HG03520 (cell line): ENCODE results near the gene UTY.

Experiments
- ATAC-seq: cut with Tn5 transposase; IDR thresholded peaks from one replicate; pipeline ENCODE4 v1.9.1; 2021; ENCODE audit warnings: mild to moderate bottlenecking, moderate library complexity; ENCODE audit not compliant: unreplicated experiment

The UTY gene

GRCh38 chrY:13416869-13417661 is 62.8 kb downstream of the UTY start:
- no peak for ATAC-seq

GRCh38 chrY:13415556-13415955 is 64.3 kb downstream of the UTY start:
- no peak for ATAC-seq

GRCh38 chrY:13398876-13399275 is 81.0 kb downstream of the UTY start:
- ATAC-seq: no peak

GRCh38 chrY:13381110-13381683 is 98.6 kb downstream of the UTY start:
- ATAC-seq: no peak

- no peak for ATAC-seq
Measured at GRCh38 chrY:13370868-13371800, 108.7 kb downstream of the UTY start.

GRCh38 chrY:13370245-13370644 is 109.6 kb downstream of the UTY start:
- ATAC-seq: no peak

- no peak for ATAC-seq
Measured at GRCh38 chrY:13368513-13368845, 111.4 kb downstream of the UTY start.

- ATAC-seq: no peak
Measured at GRCh38 chrY:13363641-13364040, 116.2 kb downstream of the UTY start.

GRCh38 chrY:13362662-13363061 is 117.2 kb downstream of the UTY start:
- no peak for ATAC-seq

GRCh38 chrY:13361656-13362636 is 117.9 kb downstream of the UTY start:
- no peak for ATAC-seq

GRCh38 chrY:13351443-13351842 is 128.4 kb downstream of the UTY start:
- no peak for ATAC-seq

- no peak for ATAC-seq
Measured at GRCh38 chrY:13347106-13347505, 132.7 kb downstream of the UTY start.

- ATAC-seq: no peak
Measured at GRCh38 chrY:13345549-13345948, 134.3 kb downstream of the UTY start.

- no peak for ATAC-seq
Measured at GRCh38 chrY:13343307-13343946, 136.4 kb downstream of the UTY start.

GRCh38 chrY:13339939-13340338 is 139.9 kb downstream of the UTY start:
- no peak for ATAC-seq

GRCh38 chrY:13339381-13339780 is 140.5 kb downstream of the UTY start:
- no peak for ATAC-seq

GRCh38 chrY:13338711-13339110 is 141.1 kb downstream of the UTY start:
- ATAC-seq: no peak

GRCh38 chrY:13337934-13338333 is 141.9 kb downstream of the UTY start:
- no peak for ATAC-seq

GRCh38 chrY:13333791-13334190 is 146.0 kb downstream of the UTY start:
- no peak for ATAC-seq

GRCh38 chrY:13330651-13331050 is 149.2 kb downstream of the UTY start:
- no peak for ATAC-seq
